ENCODE data around the gene IRX5. TPM values are rescaled to one million over a fixed set of nuclear protein-coding genes. Genes with fewer than 3 reads are reported as not detected.

Gene IRX5
- total RNA-seq: 1 to 10 TPM in 1 of 2 donors, under 1 TPM in 1; 0.38 to 1.1 TPM
- long read RNA-seq, donor 1: 0 reads
- long read RNA-seq, donor 2: 0 reads

GRCh38 chr16:54930005-54930868 is at the start of gene IRX5:
TSS of gene IRX5 (plus strand) at chr16:54930865. CDS start at chr16:54931199, 334 bp downstream.
- intact Hi-C loops (cut with DNase I): no loop called here

GRCh38 chr16:54882556-54882955 is 48.1 kb upstream of the IRX5 start:
- intact Hi-C loops (cut with DNase I): loop anchor here in 1 of 2 donors (10.0 kb wide), 1 partner anchor 1848 kb away; no protein-coding TSS in a partner anchor
- no peak for DNase-seq (ENCODE audit: low spot score)

More at GRCh38 chr16:54930005-54930868, at the start of gene IRX5:
- peak; percentile 95 for DNase-seq (ENCODE audit: low spot score)

GRCh38 chr16:54883358-54883757 is 47.3 kb upstream of the IRX5 start:
- DNase-seq (ENCODE audit: low spot score): no peak
- intact Hi-C loops (cut with DNase I): loop anchor here in 1 of 2 donors (10.0 kb wide), 1 partner anchor 1849 kb away; no protein-coding TSS in a partner anchor

GRCh38 chr16:54886078-54886477 is 44.6 kb upstream of the IRX5 start:
- no peak for DNase-seq (ENCODE audit: low spot score)
- intact Hi-C loops (cut with DNase I): loop anchor here in 1 of 2 donors (10.0 kb wide), 1 partner anchor 1851 kb away; no protein-coding TSS in a partner anchor

GRCh38 chr16:54890381-54890780 is 40.3 kb upstream of the IRX5 start:
- DNase-seq (ENCODE audit: low spot score): no peak
- intact Hi-C loops (cut with DNase I): no loop called here

GRCh38 chr16:54891346-54891745 is 39.3 kb upstream of the IRX5 start:
- DNase-seq (ENCODE audit: low spot score): no peak
- intact Hi-C loops (cut with DNase I): no loop called here

GRCh38 chr16:54892981-54893380 is 37.7 kb upstream of the IRX5 start:
- DNase-seq (ENCODE audit: low spot score): no peak
- intact Hi-C loops (cut with DNase I): no loop called here

GRCh38 chr16:54897930-54898329 is 32.7 kb upstream of the IRX5 start:
- intact Hi-C loops (cut with DNase I): no loop called here
- DNase-seq (ENCODE audit: low spot score): no peak

GRCh38 chr16:54901606-54902005 is 29.1 kb upstream of the IRX5 start:
- DNase-seq (ENCODE audit: low spot score): no peak

GRCh38 chr16:54903047-54903446 is 27.6 kb upstream of the IRX5 start:
- DNase-seq (ENCODE audit: low spot score): no peak
- intact Hi-C loops (cut with DNase I): no loop called here

More at GRCh38 chr16:54901606-54902005, 29.1 kb upstream of the IRX5 start:
- intact Hi-C loops (cut with DNase I): no loop called here

- intact Hi-C loops (cut with DNase I): no loop called here
- no peak for DNase-seq (ENCODE audit: low spot score)
These were observed 19.6 kb upstream of the IRX5 start for GRCh38 chr16:54911079-54911478.

GRCh38 chr16:54912720-54913119 is 17.9 kb upstream of the IRX5 start:
- DNase-seq (ENCODE audit: low spot score): no peak
- intact Hi-C loops (cut with DNase I): no loop called here

GRCh38 chr16:54921206-54921824 is 9.3 kb upstream of the IRX5 start:
- intact Hi-C loops (cut with DNase I): no loop called here
- DNase-seq (ENCODE audit: low spot score): no peak

GRCh38 chr16:54923055-54923473 is 7.6 kb upstream of the IRX5 start:
- no peak for DNase-seq (ENCODE audit: low spot score)
- intact Hi-C loops (cut with DNase I): no loop called here

GRCh38 chr16:54923988-54924387 is 6.7 kb upstream of the IRX5 start:
- no peak for DNase-seq (ENCODE audit: low spot score)
- intact Hi-C loops (cut with DNase I): no loop called here

- intact Hi-C loops (cut with DNase I): no loop called here
These were observed 4.4 kb upstream of the IRX5 start for GRCh38 chr16:54926166-54926838.

GRCh38 chr16:54927125-54928015 is 3.3 kb upstream of the IRX5 start:
- DNase-seq (ENCODE audit: low spot score): no peak
- intact Hi-C loops (cut with DNase I): no loop called here

More at GRCh38 chr16:54926166-54926838, 4.4 kb upstream of the IRX5 start:
- no peak for DNase-seq (ENCODE audit: low spot score)

- DNase-seq (ENCODE audit: low spot score): no peak
These were observed 2.7 kb upstream of the IRX5 start for GRCh38 chr16:54928016-54928356.

More at GRCh38 chr16:54928016-54928356, 2.7 kb upstream of the IRX5 start:
- intact Hi-C loops (cut with DNase I): no loop called here

Data from posterior vena cava (tissue), 2 donors.